ENCODE results near the gene ZDHHC19. TPM values are rescaled to one million over a fixed set of nuclear protein-coding genes. Genes with fewer than 3 reads are reported as not detected.

ZDHHC19 gene
- total RNA-seq, 1 donor from 2014 or later = 0.31 TPM

DNA sequence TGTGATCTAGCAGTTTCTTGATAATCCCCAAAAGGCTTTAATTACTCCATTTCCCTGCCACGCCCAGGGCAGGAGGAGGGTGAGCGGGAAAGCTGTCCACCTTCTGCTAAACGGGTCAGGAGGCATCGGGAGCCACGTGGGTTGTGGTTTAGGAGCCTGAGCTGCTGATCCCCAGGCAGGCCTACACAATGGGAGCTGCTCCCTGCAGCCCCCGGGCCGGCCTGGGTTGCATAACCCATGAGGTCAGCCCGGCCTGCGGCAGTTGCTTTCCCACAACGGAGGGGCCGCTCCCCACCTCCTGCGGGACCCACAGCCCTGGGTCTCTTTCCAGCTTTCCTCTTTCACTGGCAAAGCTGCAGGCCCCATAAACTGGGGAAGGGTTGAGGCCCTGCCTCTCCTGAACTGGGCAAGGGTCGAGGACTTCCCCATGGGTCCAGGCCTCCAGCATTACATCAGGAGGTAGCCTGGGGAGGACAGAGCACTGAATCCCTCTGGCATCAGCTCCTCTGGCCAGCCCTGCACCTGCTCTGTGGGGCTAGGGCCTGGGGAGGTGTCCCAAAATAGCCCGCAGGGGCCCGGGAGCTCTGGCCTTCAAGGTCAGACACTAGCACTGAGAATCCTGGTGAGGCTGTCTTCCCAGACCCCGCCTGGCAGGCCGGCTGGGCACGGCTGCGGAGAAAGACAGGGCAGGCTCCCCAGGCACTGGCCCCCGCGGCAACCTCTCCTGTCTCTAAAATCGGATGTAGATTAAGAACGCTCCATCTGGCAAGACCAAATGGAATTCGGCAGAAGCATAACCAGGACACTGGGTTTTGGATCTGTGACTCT is 47.3 kb downstream of the ZDHHC19 start:
- POLR2A ChIA-PET = interaction anchor here (0.6 kb wide), 1 partner anchor 70 kb away, joined by 3 read pairs; no protein-coding TSS in a partner anchor
- H3K36me3 Mint-ChIP-seq (ENCODE audit: low read depth) = no peaks in the 10 kb centered on the region
- no peak overlapping the region for H3K4me3 Mint-ChIP-seq
- TF ChIP-seq, protein P1, sequence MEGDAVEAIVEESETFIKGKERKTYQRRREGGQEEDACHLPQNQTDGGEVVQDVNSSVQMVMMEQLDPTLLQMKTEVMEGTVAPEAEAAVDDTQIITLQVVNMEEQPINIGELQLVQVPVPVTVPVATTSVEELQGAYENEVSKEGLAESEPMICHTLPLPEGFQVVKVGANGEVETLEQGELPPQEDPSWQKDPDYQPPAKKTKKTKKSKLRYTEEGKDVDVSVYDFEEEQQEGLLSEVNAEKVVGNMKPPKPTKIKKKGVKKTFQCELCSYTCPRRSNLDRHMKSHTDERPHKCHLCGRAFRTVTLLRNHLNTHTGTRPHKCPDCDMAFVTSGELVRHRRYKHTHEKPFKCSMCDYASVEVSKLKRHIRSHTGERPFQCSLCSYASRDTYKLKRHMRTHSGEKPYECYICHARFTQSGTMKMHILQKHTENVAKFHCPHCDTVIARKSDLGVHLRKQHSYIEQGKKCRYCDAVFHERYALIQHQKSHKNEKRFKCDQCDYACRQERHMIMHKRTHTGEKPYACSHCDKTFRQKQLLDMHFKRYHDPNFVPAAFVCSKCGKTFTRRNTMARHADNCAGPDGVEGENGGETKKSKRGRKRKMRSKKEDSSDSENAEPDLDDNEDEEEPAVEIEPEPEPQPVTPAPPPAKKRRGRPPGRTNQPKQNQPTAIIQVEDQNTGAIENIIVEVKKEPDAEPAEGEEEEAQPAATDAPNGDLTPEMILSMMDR (IDR thresholded peaks at IDR 0.05) = no peak
- no peak overlapping the region for H3K27ac Mint-ChIP-seq
- no peaks in the 10 kb centered on the region for H3K27me3 Mint-ChIP-seq
- no peak for ATAC-seq (ENCODE audit: low read depth)
- intact Hi-C loops (cut with micrococcal nuclease) = no loop called here
- no peak for DNase-seq
- peaks cover 15% of the 10 kb centered on the region for H3K4me1 Mint-ChIP-seq
- H3K9me3 Mint-ChIP-seq = no peaks in the 10 kb centered on the region
- CTCF ChIA-PET = no interaction called here

DNA sequence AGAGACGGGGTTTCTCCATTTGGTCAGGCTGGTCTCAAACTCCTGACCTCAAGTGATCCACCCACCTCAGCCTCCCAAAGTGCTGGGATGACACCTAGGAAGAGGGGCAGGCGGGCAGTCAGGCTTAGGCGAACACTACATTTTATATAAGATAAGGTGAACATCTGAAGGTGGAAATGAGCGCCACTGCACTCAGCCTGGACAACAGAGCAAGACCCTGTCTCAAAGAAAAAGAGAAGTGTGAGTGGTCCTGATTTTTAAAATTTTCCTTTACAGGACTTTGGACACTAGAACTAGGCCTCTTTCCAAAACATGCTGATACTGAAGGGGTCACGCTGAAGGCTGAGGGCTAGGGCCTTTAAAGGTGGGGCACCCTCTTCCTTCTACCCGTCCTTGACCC is 48.0 kb downstream of the ZDHHC19 start:
- intact Hi-C loops (cut with micrococcal nuclease) = no loop called here
- Mint-ChIP-seq H3K4me3 (no peak overlapping the region), H3K4me1 (peaks cover 15% of the 10 kb centered on the region), H3K9me3 (no peaks in the 10 kb centered on the region), H3K36me3 (ENCODE audit: low read depth) (no peaks in the 10 kb centered on the region), H3K27ac (no peak overlapping the region), H3K27me3 (no peaks in the 10 kb centered on the region)
- POLR2A ChIA-PET = no interaction called here
- CTCF ChIA-PET = no interaction called here
- TF ChIP-seq, protein P1 (IDR thresholded peaks at IDR 0.05) = no peak
- DNase-seq (no peak), ATAC-seq (ENCODE audit: low read depth) (no peak)

DNA sequence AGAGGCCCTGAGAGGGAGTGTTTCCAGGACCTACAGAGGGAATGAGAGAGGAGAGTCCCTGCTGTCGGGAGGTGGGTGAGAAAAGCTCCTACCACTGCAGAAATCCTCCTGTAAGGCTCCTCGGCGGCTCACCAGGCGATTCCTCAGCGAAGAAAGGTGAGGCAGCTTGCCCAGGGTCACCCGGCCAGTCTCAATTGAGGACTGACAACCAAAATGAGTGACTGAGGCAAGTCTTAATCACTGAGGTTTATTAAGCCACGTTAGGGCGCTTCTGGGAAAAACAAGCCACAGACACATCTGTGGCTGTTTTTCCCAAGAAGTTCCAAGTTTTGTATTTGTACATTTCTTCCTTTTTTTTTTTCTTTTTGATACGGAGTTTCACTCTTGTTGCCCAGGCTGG is 48.5 kb downstream of the ZDHHC19 start:
- no peak overlapping the region for H3K27ac Mint-ChIP-seq
- no peak overlapping the region for H3K4me3 Mint-ChIP-seq
- intact Hi-C loops (cut with micrococcal nuclease) = no loop called here
- H3K27me3 Mint-ChIP-seq = no peaks in the 10 kb centered on the region
- H3K36me3 Mint-ChIP-seq (ENCODE audit: low read depth) = no peaks in the 10 kb centered on the region
- TF ChIP-seq, protein P1 (IDR thresholded peaks at IDR 0.05) = no peak
- DNase-seq (no peak), ATAC-seq (ENCODE audit: low read depth) (no peak)
- peaks cover 15% of the 10 kb centered on the region for H3K4me1 Mint-ChIP-seq
- no peaks in the 10 kb centered on the region for H3K9me3 Mint-ChIP-seq
- ChIA-PET POLR2A (no interaction called here), CTCF (no interaction called here)

DNA sequence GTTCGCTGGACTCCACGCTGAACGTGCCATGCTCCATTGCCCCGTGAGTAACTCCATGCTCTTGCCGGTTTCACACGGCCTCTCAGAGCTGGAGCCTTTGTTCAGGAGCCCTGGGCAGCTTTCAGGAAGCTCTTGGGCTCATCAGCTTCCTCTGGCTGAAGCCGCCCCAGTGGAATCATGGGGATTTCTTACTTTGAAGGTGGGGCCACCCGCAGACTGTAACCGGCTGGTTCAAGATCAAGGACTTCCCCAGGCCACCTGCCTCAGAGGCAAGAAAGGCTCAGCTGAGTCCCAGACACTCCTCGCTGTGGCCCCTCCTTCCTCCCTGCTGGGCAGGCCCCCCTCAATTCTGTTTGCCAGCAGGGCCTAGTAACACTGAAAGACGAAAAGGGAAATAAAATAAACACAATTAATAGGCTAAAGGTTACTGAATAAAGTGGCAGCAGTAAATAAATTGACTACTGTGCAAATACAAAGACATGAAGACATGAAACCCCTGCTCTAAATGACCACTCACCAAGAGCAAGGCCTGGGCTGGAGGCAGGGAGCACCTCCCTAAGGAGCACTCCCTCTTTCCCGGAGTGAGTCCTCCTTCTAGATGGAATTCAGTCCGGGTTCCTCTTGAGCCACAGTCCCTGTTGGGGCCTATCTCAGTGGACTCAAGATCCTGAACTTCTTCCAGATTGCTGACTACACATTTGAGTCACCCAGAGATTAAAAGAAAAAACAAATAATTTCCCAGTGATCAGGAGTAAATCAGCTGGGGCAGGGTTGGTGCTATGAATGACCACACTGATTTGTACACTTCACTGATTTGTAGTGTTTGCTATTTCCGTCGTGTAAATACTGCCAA is 51.0 kb downstream of the ZDHHC19 start:
- H3K27me3 Mint-ChIP-seq = no peaks in the 10 kb centered on the region
- peaks cover 22% of the 10 kb centered on the region for H3K4me1 Mint-ChIP-seq
- peak overlapping the region; percentile 73 for H3K4me3 Mint-ChIP-seq
- ChIA-PET CTCF (interaction anchor here (0.7 to 2.8 kb wide), 4 partner anchors 11 to 87 kb away, joined by 3 to 14 read pairs (median 4); no protein-coding TSS in a partner anchor), POLR2A (interaction anchor here (0.6 to 3.6 kb wide), 13 partner anchors 10 to 87 kb away, joined by 3 to 36 read pairs (median 7); no protein-coding TSS in a partner anchor)
- peak overlapping the region; percentile 92 for H3K27ac Mint-ChIP-seq
- TF ChIP-seq, protein P1 (IDR thresholded peaks at IDR 0.05) = no peak
- DNase-seq = peak; percentile 50
- intact Hi-C loops (cut with micrococcal nuclease) = loop anchor here (1.0 kb wide), 3 partner anchors 19 to 78 kb away; partner anchors contain the start of gene TFRC
- H3K36me3 Mint-ChIP-seq (ENCODE audit: low read depth) = no peaks in the 10 kb centered on the region
- H3K9me3 Mint-ChIP-seq = no peaks in the 10 kb centered on the region
- ATAC-seq (ENCODE audit: low read depth) = peak; percentile 99

Measured in activated B cell treated with CpG ODN at 0.5 μM for 24 hours (primary cell).